GM21723 (cell line): ENCODE results near the gene MFAP4.
A peak's percentile ranks its signal among the peaks of the same experiment; 100 is the strongest.

Experiments
- ATAC-seq: cut with Tn5 transposase; IDR thresholded peaks from one replicate; pipeline ENCODE4 v1.9.1; 2021; ENCODE audit warnings: mild to moderate bottlenecking, moderate library complexity; ENCODE audit not compliant: unreplicated experiment

The MFAP4 gene

DNA sequence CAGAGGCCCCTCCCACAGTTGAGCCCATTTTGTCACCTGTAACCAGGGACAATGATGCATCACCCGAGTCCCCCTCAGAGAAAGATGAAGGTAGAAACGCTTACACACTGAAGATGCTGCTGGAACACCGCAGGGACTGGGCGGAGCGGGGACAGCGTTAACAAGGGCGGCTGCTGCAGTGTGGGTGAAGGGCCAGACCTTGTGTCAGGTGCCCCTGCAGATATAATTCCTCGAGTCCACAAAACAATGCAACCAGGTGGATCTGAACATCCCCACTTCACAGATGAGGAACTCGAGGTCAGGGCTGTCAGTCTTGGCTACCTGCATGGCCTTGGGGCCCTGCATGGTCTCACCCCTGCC, 15.0 kb downstream of the MFAP4 start:
- no peak for ATAC-seq

DNA sequence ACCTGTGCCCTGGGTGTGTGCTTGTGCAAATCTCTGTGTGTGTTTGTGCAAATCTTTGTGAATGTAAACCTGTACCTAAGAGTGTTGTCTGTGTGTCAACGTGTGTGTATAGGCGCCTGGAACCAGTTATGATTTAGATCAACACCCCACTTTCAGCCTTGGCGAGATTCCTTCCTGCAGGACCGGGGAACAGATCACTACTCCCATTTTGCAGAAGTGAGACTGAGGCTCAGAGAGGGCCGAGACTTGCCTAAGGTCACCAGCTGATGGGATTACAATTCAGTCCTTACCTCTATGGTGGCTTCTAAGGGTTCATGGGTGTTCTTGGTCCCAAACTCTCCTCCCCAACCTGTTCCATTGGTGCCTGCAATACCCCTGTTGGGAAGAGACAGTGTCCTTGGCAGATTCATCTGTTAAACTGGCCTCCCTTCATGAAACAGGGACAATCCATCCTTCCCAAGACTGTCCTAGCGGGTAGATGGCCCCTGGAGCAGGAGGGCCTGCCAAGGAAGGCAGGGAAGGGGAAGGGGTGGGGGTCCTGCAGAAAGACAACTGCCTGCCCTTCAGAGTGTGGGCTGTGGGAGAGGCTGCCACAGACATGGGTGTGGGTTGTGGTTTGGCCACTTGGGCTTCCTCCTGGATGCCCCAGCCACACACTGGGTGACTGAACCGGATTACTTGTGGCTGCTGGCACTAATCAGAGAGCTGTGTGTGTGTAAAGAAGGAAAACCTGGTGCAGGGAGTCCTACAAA, 15.6 kb downstream of the MFAP4 start:
- no peak for ATAC-seq

DNA sequence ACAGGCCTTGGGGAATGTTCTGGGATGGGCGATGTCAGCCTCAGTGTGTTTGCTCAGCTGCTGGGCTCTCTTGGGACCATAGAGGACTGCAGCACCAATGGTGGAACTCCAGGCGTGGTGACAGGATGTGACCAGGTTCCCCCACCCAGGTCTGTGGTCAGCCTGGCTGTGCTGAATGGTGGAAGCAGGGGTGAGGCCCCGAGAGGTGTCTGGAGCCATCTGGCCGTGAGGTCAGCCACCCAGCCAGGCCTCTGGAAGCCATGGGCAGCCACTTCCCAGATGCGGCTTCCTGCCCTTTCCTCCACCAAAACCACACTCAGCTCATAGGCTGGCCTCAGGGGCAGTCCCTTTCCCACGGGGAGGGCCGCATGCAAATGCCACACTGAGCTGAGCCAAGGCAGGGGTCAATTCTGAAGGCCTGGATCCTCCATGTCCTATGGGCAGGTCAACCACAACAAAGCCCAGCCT, 16.5 kb downstream of the MFAP4 start:
- peak; percentile 61 for ATAC-seq

DNA sequence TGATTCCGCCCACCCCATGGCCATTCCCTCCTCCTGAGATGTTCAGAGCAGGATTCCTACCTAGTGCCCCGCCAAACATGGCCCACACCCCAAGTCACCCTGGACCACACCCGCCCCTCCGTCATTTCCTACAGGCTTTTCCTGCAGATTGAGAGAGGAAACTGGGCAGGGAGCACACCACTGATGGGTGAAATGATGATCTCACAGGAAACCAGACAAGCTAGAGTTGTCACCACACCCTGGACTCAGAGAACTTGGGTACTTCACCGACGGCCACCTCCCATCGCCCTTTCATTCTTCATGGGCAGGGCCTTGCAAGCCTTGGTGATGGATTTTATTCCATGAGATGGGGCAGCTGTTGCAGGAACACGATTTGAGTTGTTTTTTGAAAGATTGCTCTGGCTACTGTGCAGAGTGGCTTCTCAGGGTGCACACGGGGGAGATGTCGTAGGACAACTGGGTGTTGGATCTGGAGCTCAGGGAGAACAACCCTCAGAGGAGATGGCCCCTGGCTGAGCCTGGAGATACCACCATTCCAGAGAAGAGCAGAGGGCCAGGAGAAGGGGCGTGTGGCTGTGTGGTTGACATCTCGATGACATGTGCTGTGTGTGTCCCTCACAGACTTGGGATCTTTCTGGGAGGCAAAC, 17.0 kb downstream of the MFAP4 start:
- ATAC-seq = no peak

DNA sequence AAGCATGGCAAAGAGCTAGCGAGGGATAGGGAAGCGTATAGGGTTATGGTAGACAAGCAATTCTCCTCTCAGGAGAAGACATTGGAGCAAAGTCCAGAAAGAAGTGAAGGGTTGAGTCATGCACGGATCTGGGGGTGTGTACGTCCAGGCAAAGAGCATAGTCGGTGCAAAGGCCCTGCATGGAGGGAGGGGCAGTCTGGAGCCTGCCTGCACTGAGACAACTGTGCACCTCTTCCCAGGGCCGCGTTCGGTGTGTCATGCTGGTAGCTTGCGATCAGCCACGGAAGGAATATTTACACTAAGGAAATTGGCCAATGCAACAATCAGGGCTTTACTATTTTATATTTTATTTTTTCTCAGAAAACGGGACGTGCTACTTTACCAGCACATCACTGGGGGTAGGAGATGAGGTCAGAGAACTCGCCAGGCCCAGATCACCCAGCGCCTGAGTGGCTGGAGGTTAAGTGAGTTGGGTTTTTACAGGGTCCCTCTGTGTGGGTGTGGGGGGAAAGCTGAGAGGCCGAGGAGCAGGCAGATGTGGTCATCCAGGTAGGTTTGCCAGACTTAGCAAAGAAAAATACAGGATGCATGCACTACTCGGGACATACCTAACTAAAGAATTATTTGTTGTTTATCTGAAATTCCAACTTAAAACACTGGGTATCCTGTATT, 17.7 kb downstream of the MFAP4 start:
- no peak for ATAC-seq

GRCh38 chr17:19368229-19368628, 18.8 kb downstream of the MFAP4 start:
- ATAC-seq = no peak

DNA sequence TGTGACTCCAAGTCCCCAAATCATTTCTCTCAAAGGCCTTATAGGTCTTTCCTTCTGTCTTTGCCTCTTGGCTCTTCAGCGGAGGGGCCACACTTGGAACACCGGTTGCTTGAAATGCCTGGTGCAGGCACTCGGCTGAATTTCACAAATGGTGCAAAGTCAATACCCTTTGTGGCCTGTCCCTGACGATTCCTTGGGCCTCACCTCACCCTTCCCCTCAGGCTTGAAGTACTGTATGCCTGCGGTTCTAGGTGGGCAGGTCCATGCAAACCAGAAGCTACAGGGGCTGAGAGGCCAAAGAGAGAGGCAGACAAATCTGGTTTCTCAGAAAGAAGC, 20.4 kb downstream of the MFAP4 start:
- ATAC-seq = no peak

GRCh38 chr17:19365833-19366636, 21.0 kb downstream of the MFAP4 start:
- ATAC-seq = no peak

- ATAC-seq = no peak
These were observed 21.5 kb downstream of the MFAP4 start for GRCh38 chr17:19365499-19365817.

DNA sequence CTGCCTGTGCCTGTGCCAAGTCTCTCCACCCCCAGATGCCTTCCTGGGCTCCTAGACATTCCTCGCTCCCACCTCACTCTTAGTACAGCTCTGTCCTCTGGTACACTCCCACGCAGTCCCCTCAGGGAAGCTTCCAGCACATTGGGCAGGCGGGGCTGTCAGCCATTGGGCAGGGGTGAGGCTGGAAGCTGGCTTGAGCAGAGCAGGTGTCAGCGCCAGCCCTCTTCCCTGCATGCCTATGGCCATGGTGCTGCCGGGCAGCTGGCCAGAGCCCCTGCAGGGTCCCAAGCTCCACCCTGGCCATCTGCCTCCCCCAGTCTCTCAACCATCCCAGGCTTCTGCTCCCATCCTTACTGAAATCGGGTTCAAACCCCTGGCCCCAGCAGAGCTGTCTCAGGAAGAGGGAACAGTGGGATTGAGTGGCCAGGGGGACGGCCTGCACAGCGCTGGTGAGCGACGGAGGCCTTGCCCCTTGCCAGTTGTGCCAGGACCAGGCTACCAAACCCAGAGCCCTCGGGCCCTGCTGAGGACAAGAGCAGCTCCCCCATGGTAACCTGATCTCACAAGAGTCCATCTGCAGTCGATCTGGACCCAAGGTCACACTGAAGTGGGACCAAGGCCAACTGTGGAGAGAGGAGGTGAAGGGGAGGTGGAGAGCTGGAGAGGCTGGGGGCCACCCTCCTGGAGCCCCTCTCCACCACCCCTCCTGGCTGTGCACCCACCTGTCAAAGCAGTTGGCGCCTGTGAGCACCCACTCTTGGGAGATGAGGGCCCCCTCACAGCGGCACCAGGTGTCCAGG, 22.1 kb downstream of the MFAP4 start:
- no peak for ATAC-seq

DNA sequence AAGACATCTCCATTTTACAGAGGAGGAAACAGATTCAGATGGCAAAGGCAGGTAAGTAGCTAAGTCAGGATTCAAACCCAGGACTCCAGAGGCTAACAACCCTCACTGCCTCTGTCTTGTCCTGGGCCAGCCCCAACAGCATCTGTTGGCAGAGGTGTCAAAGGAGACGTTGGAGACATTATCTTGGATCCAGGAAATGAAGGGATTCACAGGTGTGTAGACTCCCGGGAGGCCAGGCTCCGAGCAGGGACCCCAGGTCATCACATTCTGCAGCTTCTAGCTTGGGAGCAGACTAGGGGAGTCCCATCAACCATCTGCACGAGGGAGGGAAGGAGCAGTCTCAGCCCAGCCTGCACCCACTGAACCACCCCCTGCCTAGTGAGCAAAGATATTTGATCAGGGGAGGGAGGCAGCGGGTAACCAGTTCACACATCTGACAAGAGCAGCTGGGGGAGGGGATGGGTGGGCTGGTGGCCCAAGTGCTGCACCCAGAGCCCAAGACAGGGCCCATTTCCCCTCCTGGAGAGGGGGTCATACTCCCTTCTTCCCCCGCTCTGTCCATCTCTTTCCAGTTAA, 23.4 kb downstream of the MFAP4 start:
- no peak for ATAC-seq

DNA sequence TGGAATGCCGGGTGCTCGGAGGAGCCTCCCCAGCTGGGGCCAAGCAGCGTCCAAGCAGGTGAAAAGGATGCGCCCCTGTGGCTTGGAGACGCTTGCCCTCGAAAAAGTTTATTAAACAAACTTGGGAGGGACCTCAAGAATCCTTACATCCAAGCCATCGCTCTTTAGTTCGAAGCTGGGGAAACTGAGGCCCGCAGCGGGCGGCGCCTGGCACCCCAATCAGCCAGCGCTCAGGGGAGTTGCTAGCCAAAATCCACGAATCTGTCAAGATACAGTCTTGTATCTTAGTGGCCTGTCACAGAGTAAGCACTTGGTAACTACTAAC, 23.9 kb downstream of the MFAP4 start:
- ATAC-seq = no peak

- ATAC-seq = peak; percentile 83
These were observed 24.5 kb downstream of the MFAP4 start, which contains the start of gene B9D1 for GRCh38 chr17:19362277-19363113. Gene B9D1, minus strand, starts transcription at chr17:19362723. Its CDS starts 154 bp downstream, at chr17:19362569.

DNA sequence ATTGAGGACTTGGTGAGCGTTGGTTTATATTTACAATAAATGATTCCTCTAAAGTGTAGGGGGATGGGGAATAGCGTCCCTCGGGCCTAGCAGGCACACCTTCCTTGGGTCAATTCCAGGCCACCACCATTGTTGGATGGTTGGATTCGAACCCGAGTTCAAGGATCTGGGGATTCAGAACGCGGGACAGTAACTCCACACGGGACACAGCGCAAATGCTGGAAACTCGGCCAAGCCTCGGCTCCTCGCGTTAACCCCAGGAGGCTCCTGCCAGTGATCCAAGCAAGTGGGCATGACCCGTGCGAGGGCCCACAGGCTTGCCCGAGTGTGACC, 25.1 kb downstream of the MFAP4 start:
- ATAC-seq = no peak

DNA sequence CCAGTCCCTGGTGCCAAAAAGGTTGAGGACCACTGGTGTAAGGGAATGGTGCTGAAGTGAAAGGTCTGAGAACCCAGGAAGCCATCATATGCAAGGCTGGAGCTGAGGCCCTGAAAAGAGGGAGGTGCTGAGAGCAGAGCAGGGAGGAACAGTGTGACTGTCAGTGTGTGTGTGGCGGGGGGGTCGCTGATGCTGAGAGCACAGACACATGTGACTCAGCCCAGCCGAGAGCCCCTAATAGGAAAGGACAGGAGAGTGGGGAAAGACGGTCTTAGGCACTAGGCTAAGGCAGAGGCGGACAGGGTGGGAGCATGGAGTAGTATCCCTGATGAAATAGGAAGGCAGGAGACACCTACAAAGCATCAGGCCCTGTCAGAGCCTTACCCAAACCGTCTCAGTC, 25.7 kb downstream of the MFAP4 start:
- no peak for ATAC-seq

DNA sequence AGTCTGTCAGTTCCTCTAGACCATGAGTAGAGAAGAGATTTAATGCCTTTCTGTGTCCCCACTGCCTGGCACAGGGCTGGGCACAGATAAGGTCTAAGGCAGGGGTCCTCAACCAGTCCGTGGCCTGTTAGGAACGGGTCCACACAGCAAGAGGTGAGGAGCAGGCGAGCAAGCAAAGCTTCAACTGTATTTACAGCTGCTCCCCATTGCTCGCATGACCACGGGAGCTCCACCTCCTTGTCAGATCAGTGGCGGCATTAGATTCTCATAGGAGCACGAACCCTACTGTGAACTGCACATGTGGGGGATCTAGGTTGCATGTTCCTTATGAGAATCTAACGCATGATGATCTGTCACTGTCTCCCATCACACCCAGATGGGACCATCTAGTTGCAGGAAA, 26.2 kb downstream of the MFAP4 start:
- ATAC-seq = no peak

GRCh38 chr17:19359856-19360255, 27.1 kb downstream of the MFAP4 start:
- ATAC-seq = no peak

- no peak for ATAC-seq
These were observed 27.8 kb downstream of the MFAP4 start for GRCh38 chr17:19359151-19359550.

DNA sequence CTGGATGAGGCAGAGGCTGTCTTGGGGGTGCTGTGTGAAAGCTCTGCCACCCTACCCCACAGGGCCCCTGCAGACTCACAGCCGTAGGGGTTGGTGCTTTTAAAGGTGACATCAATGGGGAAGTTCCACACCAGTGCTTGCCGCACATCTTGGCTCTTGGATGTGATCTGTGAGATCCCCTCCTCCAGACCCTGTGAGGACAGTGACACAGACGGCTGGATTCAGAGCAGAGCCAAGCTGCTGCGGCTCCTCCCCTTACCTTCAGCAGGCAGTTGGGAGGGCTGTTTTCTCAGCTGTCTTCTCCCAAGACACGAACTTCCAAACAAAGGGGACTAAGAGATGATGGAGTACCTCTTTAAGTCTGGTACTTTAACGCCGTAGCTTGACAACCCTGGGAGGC, 29.2 kb downstream of the MFAP4 start:
- no peak for ATAC-seq

GRCh38 chr17:19357351-19357750, 29.6 kb downstream of the MFAP4 start:
- no peak for ATAC-seq
